ENCODE results near the gene VCP. TPM values are rescaled to one million over a fixed set of nuclear protein-coding genes. Genes with fewer than 3 reads are reported as not detected.
A peak's percentile ranks its signal among the peaks of the same experiment; 100 is the strongest.

The VCP gene
- total RNA-seq, 1 donor from 2014 or later = 380 TPM

- no peak for DNase-seq (ENCODE audit: extremely low read depth, low read depth, low spot score)
Observed at GRCh38 chr9:35103660-35104191, 31.3 kb upstream of the VCP start.

- peak; percentile 87 for DNase-seq (ENCODE audit: extremely low read depth, low read depth, low spot score)
Observed at GRCh38 chr9:35102769-35103659, 30.6 kb upstream of the VCP start, which contains the start of gene STOML2. Gene STOML2 (minus strand): TSS chr9:35103131. CDS start chr9:35103094, 37 bp downstream.

- no peak for DNase-seq (ENCODE audit: extremely low read depth, low read depth, low spot score)
Observed at GRCh38 chr9:35102465-35102768, 30.0 kb upstream of the VCP start.

- DNase-seq (ENCODE audit: extremely low read depth, low read depth, low spot score) = no peak
Observed at GRCh38 chr9:35097573-35097972, 25.1 kb upstream of the VCP start.

- DNase-seq (ENCODE audit: extremely low read depth, low read depth, low spot score) = no peak
Observed at GRCh38 chr9:35096035-35096849, 23.8 kb upstream of the VCP start, which contains the start of gene PIGO. Gene PIGO (minus strand): TSS chr9:35096591. CDS start chr9:35095565, 1,026 bp downstream.

GRCh38 chr9:35091536-35091935 is 19.1 kb upstream of the VCP start:
- DNase-seq (ENCODE audit: extremely low read depth, low read depth, low spot score) = no peak

GRCh38 chr9:35089434-35089833 is 17.0 kb upstream of the VCP start:
- DNase-seq (ENCODE audit: extremely low read depth, low read depth, low spot score) = no peak

GRCh38 chr9:35085078-35085477 is 12.7 kb upstream of the VCP start:
- no peak for DNase-seq (ENCODE audit: extremely low read depth, low read depth, low spot score)

- no peak for DNase-seq (ENCODE audit: extremely low read depth, low read depth, low spot score)
Observed at GRCh38 chr9:35079426-35080341, 7.3 kb upstream of the VCP start, which contains the start of gene FANCG. Gene FANCG (minus strand): TSS chr9:35079942. CDS start chr9:35079524, 418 bp downstream.

- no peak for DNase-seq (ENCODE audit: extremely low read depth, low read depth, low spot score)
Observed at GRCh38 chr9:35079041-35079425, 6.6 kb upstream of the VCP start.

GRCh38 chr9:35078066-35078465 is 5.6 kb upstream of the VCP start:
- no peak for DNase-seq (ENCODE audit: extremely low read depth, low read depth, low spot score)

GRCh38 chr9:35076848-35077247 is 4.4 kb upstream of the VCP start:
- DNase-seq (ENCODE audit: extremely low read depth, low read depth, low spot score) = no peak

GRCh38 chr9:35075358-35075757 is 2.9 kb upstream of the VCP start:
- no peak for DNase-seq (ENCODE audit: extremely low read depth, low read depth, low spot score)

- DNase-seq (ENCODE audit: extremely low read depth, low read depth, low spot score) = no peak
Observed at GRCh38 chr9:35074791-35075190, 2.4 kb upstream of the VCP start.

- DNase-seq (ENCODE audit: extremely low read depth, low read depth, low spot score) = no peak
Observed at GRCh38 chr9:35074141-35074540, 1.7 kb upstream of the VCP start.

GRCh38 chr9:35073279-35073612 is 821 bp upstream of the VCP start:
- no peak for DNase-seq (ENCODE audit: extremely low read depth, low read depth, low spot score)

- no peak for DNase-seq (ENCODE audit: extremely low read depth, low read depth, low spot score)
Observed at GRCh38 chr9:35071814-35072460, 488 bp downstream of the VCP start.

- DNase-seq (ENCODE audit: extremely low read depth, low read depth, low spot score) = no peak
Observed at GRCh38 chr9:35070823-35071813, 1.3 kb downstream of the VCP start.

- no peak for DNase-seq (ENCODE audit: extremely low read depth, low read depth, low spot score)
Observed at GRCh38 chr9:35069020-35069419, 3.4 kb downstream of the VCP start.
